GM12864 (cell line): ENCODE data around the gene FAM13A.
"Not testable (repeated sequence)": the region's sequence is repeated elsewhere in the genome, so short reads cannot be mapped to it uniquely, and the experiment has no call there.

ENCODE experiments used
- DNase-seq: peaks from one replicate; pipeline ENCODE4 v3.0.0-alpha.2; 2011; ENCODE audit warnings: low read depth
- H3K4me3 ChIP-seq: 2 replicates; pipeline ENCODE4 v1.5.1; 2011; ENCODE audit warnings: mild to moderate bottlenecking, low read depth, low read length, control low read depth
- TF ChIP-seq, protein P1 (sequence below): IDR thresholded peaks from 2 replicates; pipeline ENCODE4 v1.5.1; 2011; ENCODE audit warnings: low read depth, mild to moderate bottlenecking, moderate library complexity, low read length, control low read depth, inconsistent platforms; ENCODE audit errors: missing control alignments

Gene FAM13A

DNA sequence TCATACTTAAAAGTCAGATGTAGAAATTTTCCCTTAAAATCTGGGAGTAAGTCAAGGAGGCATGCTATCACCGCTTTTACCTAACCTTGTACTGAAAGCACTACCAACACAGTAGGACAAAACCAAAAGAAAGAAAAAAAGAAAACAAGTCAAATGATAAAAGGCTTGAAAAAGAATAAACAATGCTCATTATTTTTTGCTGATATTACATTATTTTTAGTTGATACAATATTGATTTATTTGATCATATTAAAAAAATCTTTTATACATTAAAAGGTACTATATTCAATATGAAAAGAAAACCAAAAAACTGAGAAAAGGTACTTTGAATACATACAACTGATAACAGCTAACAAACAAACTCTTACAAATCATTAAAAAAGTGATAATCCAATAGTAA is 164.3 kb downstream of the FAM13A start:
- no peak overlapping the region for H3K4me3 ChIP-seq
- TF ChIP-seq, protein P1, sequence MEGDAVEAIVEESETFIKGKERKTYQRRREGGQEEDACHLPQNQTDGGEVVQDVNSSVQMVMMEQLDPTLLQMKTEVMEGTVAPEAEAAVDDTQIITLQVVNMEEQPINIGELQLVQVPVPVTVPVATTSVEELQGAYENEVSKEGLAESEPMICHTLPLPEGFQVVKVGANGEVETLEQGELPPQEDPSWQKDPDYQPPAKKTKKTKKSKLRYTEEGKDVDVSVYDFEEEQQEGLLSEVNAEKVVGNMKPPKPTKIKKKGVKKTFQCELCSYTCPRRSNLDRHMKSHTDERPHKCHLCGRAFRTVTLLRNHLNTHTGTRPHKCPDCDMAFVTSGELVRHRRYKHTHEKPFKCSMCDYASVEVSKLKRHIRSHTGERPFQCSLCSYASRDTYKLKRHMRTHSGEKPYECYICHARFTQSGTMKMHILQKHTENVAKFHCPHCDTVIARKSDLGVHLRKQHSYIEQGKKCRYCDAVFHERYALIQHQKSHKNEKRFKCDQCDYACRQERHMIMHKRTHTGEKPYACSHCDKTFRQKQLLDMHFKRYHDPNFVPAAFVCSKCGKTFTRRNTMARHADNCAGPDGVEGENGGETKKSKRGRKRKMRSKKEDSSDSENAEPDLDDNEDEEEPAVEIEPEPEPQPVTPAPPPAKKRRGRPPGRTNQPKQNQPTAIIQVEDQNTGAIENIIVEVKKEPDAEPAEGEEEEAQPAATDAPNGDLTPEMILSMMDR, result no peak
- no peak for DNase-seq

DNA sequence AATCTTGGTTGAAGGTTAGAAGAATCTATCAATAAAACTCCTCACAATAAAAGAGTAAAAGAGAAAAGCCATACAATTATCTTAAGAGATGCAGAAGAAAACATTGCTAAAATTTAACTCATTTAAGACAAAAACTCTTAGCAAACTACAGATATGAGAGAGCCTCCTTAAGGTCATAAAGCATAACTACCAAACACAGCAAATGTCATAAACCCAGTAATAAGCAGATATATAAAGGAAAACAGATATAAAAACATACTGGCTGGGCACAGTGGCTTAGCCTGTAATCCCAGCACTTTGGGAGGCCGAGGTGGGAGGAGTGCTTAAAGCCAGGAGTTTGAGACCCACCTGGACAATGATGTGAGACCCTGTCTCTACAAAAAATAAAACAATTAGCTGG is 165.3 kb downstream of the FAM13A start:
- TF ChIP-seq, protein P1, result no peak
- H3K4me3 ChIP-seq, result no peak overlapping the region
- DNase-seq, result no peak

DNA sequence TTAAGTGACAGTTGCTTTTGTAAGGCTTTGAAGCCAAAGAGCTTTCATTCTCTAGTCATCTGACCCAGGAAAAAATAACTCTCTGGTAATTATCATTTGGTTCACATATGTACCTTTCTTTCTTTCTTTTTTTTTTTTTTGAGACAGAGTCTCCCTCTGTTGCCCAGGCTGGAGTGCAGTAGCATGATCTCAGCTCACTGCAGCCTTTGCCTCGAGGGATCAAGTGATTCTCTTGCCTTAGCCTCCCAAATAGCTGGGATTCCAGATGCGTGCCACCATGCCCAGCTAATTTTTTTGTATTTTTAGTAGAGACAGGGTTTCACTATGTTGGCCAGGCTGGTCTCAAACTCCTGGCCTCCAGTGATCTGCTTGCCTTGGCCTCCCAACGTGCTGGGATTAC is 169.6 kb downstream of the FAM13A start:
- DNase-seq, H3K4me3 ChIP-seq: not testable (repeated sequence)

DNA sequence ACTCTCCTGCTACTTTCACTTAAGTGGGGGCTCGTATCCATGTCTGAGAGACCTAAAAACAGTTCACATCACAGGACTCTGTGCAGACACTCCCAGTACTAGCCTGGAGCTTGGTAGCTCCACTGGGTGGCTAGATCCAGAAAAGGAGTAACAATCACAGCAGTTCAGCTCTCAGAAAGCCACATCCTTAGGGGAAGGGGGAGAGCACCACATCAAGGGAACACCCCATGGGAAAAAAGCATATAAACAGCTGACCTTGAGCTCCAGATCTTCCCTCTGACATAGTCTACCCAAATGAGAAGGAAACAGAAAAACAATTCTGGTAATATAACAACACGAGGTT is 175.8 kb downstream of the FAM13A start:
- no peak for DNase-seq
- no peak overlapping the region for H3K4me3 ChIP-seq
- TF ChIP-seq, protein P1, result no peak

DNA sequence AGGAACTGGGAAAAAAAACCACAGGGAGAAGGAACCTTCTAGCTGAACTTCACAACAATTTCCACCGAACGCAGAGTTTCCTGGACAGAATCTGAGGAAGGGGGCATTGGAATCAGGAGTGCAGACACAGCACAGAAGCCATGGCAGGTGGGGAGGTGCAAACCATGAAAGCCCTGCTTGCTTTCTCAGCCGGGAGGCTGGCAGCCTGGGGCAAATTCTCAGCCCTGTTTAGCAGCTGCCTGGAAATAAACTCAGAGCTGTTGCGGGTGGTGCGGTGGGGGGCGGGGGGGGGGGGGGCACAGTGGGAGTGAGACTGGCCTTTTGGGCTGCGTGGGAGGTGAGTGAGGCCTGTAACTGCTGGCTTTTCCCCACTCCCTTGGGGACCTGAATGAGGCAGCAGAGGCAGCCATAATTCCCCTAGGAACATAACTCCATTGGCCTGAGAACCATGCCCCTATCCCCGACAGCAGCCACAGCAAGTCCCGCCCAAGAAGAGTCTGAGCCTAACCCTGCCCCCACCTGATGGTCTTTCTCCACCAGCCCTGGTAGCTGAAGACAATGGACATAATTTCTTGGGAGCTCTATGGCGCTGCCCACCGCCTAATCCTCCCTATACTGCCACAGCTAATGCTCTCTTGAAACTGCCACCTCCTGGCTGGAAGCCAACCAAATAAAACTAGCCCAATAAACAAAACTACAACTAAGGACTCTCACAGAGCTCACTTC is 176.3 kb downstream of the FAM13A start:
- no peak for DNase-seq
- TF ChIP-seq, protein P1, result no peak
- no peak overlapping the region for H3K4me3 ChIP-seq

DNA sequence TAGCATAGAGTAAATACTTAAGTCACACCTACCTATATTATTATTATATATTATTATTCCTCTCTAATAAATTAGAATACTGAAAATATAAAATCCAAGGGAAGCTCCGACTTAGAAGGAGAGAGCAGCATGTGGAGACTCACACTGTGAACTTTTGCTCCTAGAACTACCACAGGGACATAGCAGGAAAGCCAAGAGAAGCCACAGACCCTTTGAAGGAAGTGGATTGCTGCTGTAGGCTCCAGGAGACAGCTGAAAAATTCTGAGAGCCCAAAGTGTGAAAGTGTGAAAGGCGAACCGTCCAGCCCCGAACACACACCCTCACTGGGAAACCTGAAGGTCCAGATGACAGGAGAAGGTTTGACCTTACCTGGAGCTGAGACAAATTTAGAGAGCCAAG is 177.0 kb downstream of the FAM13A start:
- H3K4me3 ChIP-seq, result no peak overlapping the region
- TF ChIP-seq, protein P1, result no peak
- DNase-seq, result no peak

DNA sequence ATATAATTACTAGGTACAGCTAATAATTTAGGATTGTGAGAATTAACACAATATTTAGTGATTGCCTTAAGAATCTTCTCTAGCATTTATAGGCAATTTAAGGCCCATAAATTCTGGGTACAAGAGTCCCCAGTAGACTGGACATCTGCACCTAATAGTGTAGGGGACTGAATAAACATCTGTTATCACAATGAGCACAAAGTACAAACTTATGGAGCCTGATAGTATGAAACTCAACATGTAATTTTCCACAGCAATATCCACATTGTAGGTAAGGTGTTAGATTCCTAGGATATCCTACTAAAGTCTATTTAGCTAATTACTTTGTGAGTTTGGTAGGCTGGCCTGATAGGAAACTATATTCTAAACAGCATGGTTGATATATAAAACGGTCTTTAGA is 178.3 kb downstream of the FAM13A start:
- DNase-seq, result no peak
- TF ChIP-seq, protein P1, result no peak
- H3K4me3 ChIP-seq, result no peak overlapping the region

DNA sequence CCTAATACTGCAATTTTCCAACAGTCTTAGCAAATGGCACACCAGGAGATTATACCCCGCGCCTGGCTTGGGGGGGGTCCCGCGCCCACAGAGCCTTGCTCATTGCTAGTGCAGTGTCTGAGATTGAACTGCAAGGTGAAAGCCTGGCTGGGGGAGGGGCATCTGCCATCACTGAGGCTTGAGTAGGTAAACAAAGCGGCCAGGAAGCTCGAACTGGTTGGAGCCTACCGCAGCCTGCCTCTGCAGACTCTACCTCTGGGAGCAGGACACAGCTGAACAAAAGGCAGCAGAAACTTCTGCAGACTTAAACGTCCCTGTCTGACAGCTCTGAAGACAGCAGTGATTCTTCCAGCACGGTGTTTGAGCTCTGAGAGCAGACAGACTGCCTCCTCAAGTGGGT is 186.6 kb downstream of the FAM13A start:
- no peak overlapping the region for H3K4me3 ChIP-seq
- TF ChIP-seq, protein P1, result no peak
- no peak for DNase-seq
